ENCODE data around the gene CEBPB.

Gene CEBPB

GRCh38 chr20:50231854-50232253 lies 41.2 kb downstream of the CEBPB start:
- DNase-seq: no peak

- no peak for DNase-seq
Observed at GRCh38 chr20:50232651-50233324, 42.2 kb downstream of the CEBPB start.

GRCh38 chr20:50233325-50234212 lies 42.9 kb downstream of the CEBPB start:
- no peak for DNase-seq

GRCh38 chr20:50234288-50234687 lies 43.7 kb downstream of the CEBPB start:
- DNase-seq: no peak

GRCh38 chr20:50237349-50237748 lies 46.7 kb downstream of the CEBPB start:
- no peak for DNase-seq

GRCh38 chr20:50238081-50238800 lies 47.6 kb downstream of the CEBPB start:
- no peak for DNase-seq

GRCh38 chr20:50240092-50240491 lies 49.5 kb downstream of the CEBPB start:
- no peak for DNase-seq

- no peak for DNase-seq
Observed at GRCh38 chr20:50242178-50242514, 51.5 kb downstream of the CEBPB start.
